H1 (cell line): ENCODE results near the gene CWF19L1. TPM values are rescaled to one million over a fixed set of nuclear protein-coding genes. Genes with fewer than 3 reads are reported as not detected.

Experiments
- CTCF ChIA-PET: fragments of 300-600 bp; sonication (Branson Sonifier 250); formaldehyde crosslinking; loops from one replicate; lab custom pipeline; 2021; ENCODE audit not compliant: partially characterized antibody; lab: Charles Lee
- POLR2A ChIA-PET: fragments of 300-600 bp; sonication (Branson Sonifier 250); formaldehyde crosslinking; loops from one replicate; lab custom pipeline; 2021; ENCODE audit warnings: inconsistent platforms; ENCODE audit not compliant: partially characterized antibody; lab: Charles Lee
- DNase-seq, 2 experiments: peaks; one replicate each; pipeline versions ENCODE4 v3.0.0 to v3.0.0-alpha.2; 2010 to 2022; ENCODE audit warnings: low spot score in 2 of 2, low read depth in 1 of 2, mixed read lengths in 1 of 2
- FAIRE-seq: peaks from 2 replicates; lab custom pipeline; 2011; peaks lifted over from hg19 to GRCh38; lab: Jason Lieb, UNC
- H2AFZ ChIP-seq: 2 replicates; pipeline ENCODE4 v1.8.1; 2012; ENCODE audit warnings: low read length, inconsistent platforms
- H2AK5ac ChIP-seq: 2 replicates; pipeline ENCODE4 v1.6.1; 2013; ENCODE audit warnings: low read depth, low read length
- H2BK120ac ChIP-seq: replicated peaks from 2 replicates; pipeline ENCODE3; 2013; ENCODE audit warnings: low read depth, low read length, inconsistent platforms
- H2BK12ac ChIP-seq: 2 replicates; pipeline ENCODE4 v1.6.1; 2013; ENCODE audit warnings: low read depth, low read length
- H2BK15ac ChIP-seq: 2 replicates; pipeline ENCODE4 v1.6.1; 2013; ENCODE audit warnings: low read length
- H2BK20ac ChIP-seq: 2 replicates; pipeline ENCODE4 v1.6.1; 2013; ENCODE audit warnings: low read length
- H2BK5ac ChIP-seq: 2 replicates; pipeline ENCODE4 v1.6.1; 2013; ENCODE audit warnings: low read depth, low read length
- H3K14ac ChIP-seq: 2 replicates; pipeline ENCODE4 v1.6.1; 2013; ENCODE audit warnings: inconsistent platforms; ENCODE audit not compliant: insufficient read length
- H3K18ac ChIP-seq: 2 replicates; pipeline ENCODE4 v1.6.1; 2013; ENCODE audit warnings: low read length; ENCODE audit errors: extremely low read depth
- H3K23ac ChIP-seq: 2 replicates; pipeline ENCODE4 v1.6.1; 2013; ENCODE audit warnings: inconsistent platforms; ENCODE audit not compliant: insufficient read length
- H3K23me2 ChIP-seq: 2 replicates; pipeline ENCODE4 v1.6.1; 2013; ENCODE audit warnings: low read depth, low read length
- H3K27ac ChIP-seq: 2 replicates; pipeline ENCODE4 v1.6.1; 2011; ENCODE audit warnings: low read depth, low read length, inconsistent platforms
- H3K27me3 ChIP-seq, 4 experiments: replicated peaks in 1 of 4; 1 replicate in 1 of 4; 2 replicates in 3 of 4; pipeline versions ENCODE4 v1.6.1 to v1.8.1; 2011 to 2013; ENCODE audit warnings: low read length in 3 of 4, mild to moderate bottlenecking in 3 of 4, inconsistent platforms in 2 of 4, mixed read lengths in 2 of 4, moderate library complexity in 1 of 4; ENCODE audit not compliant: control insufficient read depth in 3 of 4, insufficient read depth in 3 of 4; ENCODE audit errors: extremely low read depth in 1 of 4
- H3K36me3 ChIP-seq, 4 experiments: 2 replicates each; pipeline versions ENCODE4 v1.6.1 to v1.8.1; 2011 to 2013; ENCODE audit warnings: mild to moderate bottlenecking in 4 of 4, low read length in 3 of 4, moderate library complexity in 2 of 4, control low read depth in 1 of 4, inconsistent platforms in 1 of 4; ENCODE audit not compliant: insufficient read depth in 4 of 4, control insufficient read depth in 2 of 4
- H3K4ac ChIP-seq: replicated peaks from 2 replicates; pipeline ENCODE3; 2013; ENCODE audit warnings: low read length, low read depth, mixed read lengths, inconsistent platforms; ENCODE audit not compliant: insufficient read length
- H3K4me1 ChIP-seq, 4 experiments: replicated peaks in 1 of 4; 1 replicate in 1 of 4; 2 replicates in 3 of 4; pipeline versions ENCODE4 v1.6.1 to v1.8.1; 2011 to 2013; ENCODE audit warnings: low read length in 3 of 4, inconsistent platforms in 2 of 4, mixed read lengths in 1 of 4; ENCODE audit not compliant: insufficient read depth in 4 of 4, control insufficient read depth in 3 of 4
- H3K4me2 ChIP-seq, 2 experiments: 2 replicates each; pipeline versions ENCODE4 v1.6.1 to v1.8.1; 2011 to 2013; ENCODE audit warnings: low read depth in 2 of 2, low read length in 2 of 2, control low read depth in 1 of 2, inconsistent platforms in 1 of 2, mild to moderate bottlenecking in 1 of 2; ENCODE audit not compliant: insufficient read depth in 1 of 2
- H3K4me3 ChIP-seq, 4 experiments: fragments of 200-600, 300-600 bp in 1 of 4; sonication (generic), shearing (Covaris generic), sonication (Bioruptor Twin) in 1 of 4; 2 replicates each; pipeline versions ENCODE4 v1.5.1 to v1.8.1; 2011 to 2016; ENCODE audit warnings: low read length in 4 of 4, low read depth in 3 of 4, control low read depth in 2 of 4, inconsistent platforms in 2 of 4, mild to moderate bottlenecking in 2 of 4, mixed read lengths in 1 of 4, moderate library complexity in 1 of 4; ENCODE audit not compliant: insufficient read depth in 2 of 4; ENCODE audit errors: extremely low read depth in 1 of 4
- H3K56ac ChIP-seq: replicated peaks from 2 replicates; pipeline ENCODE3; 2013; ENCODE audit warnings: low read depth, mild to moderate bottlenecking, mixed read lengths, low read length, inconsistent platforms; ENCODE audit not compliant: insufficient read length
- H3K79me1 ChIP-seq: 2 replicates; pipeline ENCODE4 v1.6.1; 2013; ENCODE audit warnings: low read depth, low read length, control low read depth
- H3K79me2 ChIP-seq, 2 experiments: 2 replicates each; pipeline versions ENCODE4 v1.6.1 to v1.8.1; 2012 to 2013; ENCODE audit warnings: low read length in 2 of 2, mild to moderate bottlenecking in 2 of 2, inconsistent platforms in 1 of 2; ENCODE audit not compliant: insufficient read depth in 2 of 2, control insufficient read depth in 1 of 2
- H3K9ac ChIP-seq, 4 experiments: replicated peaks in 1 of 4; 1 replicate in 1 of 4; 2 replicates in 3 of 4; pipeline versions ENCODE4 v1.6.1 to v1.8.1; 2011 to 2013; ENCODE audit warnings: low read depth in 3 of 4, low read length in 3 of 4, control low read depth in 2 of 4, mild to moderate bottlenecking in 2 of 4, moderate library complexity in 2 of 4, inconsistent platforms in 1 of 4; ENCODE audit errors: extremely low read depth in 1 of 4
- H3K9me3 ChIP-seq, 2 experiments: 2 replicates each; pipeline versions ENCODE4 v1.6.1 to v1.8.1; 2012 to 2013; ENCODE audit warnings: mild to moderate bottlenecking in 2 of 2, moderate library complexity in 2 of 2, control low read depth in 1 of 2, inconsistent platforms in 1 of 2, low read depth in 1 of 2, low read length in 1 of 2, mixed read lengths in 1 of 2; ENCODE audit not compliant: insufficient read depth in 2 of 2
- H4K20me1 ChIP-seq, 2 experiments: replicated peaks in 1 of 2; 2 replicates each; pipeline versions ENCODE3 to v1.8.1; 2011 to 2013; ENCODE audit warnings: inconsistent platforms in 2 of 2, low read length in 2 of 2, mild to moderate bottlenecking in 1 of 2; ENCODE audit not compliant: insufficient read depth in 2 of 2, control insufficient read depth in 1 of 2
- H4K5ac ChIP-seq: 2 replicates; pipeline ENCODE4 v1.6.1; 2013; ENCODE audit warnings: low read length, low read depth, mixed read lengths, inconsistent platforms; ENCODE audit not compliant: insufficient read length
- H4K8ac ChIP-seq: 2 replicates; pipeline ENCODE4 v1.8.0; 2013; ENCODE audit warnings: mild to moderate bottlenecking, moderate library complexity, low read length, inconsistent platforms; ENCODE audit not compliant: insufficient read depth; ENCODE audit errors: extremely low read depth
- H4K91ac ChIP-seq: replicated peaks from 2 replicates; pipeline ENCODE3; 2013; ENCODE audit warnings: low read length, mixed read lengths, inconsistent platforms; ENCODE audit not compliant: insufficient read length
- BCL11A ChIP-seq, 2 experiments: IDR thresholded peaks; one replicate each; pipeline ENCODE4 v1.6.1; 2011; ENCODE audit warnings: low read depth in 2 of 2, low read length in 2 of 2, mild to moderate bottlenecking in 2 of 2
- BRCA1 ChIP-seq: IDR thresholded peaks from 2 replicates; pipeline ENCODE4 v1.6.1; 2012; ENCODE audit warnings: low read depth, low read length, improper control_type of control experiment
- CEBPB ChIP-seq: IDR thresholded peaks from 2 replicates; pipeline ENCODE4 v1.6.1; 2012; ENCODE audit warnings: low read depth, low read length
- CHD1 ChIP-seq: IDR thresholded peaks from 2 replicates; pipeline ENCODE4 v1.6.1; 2012; ENCODE audit warnings: low read depth, low read length, improper control_type of control experiment
- FOSL1 ChIP-seq: IDR thresholded peaks from 2 replicates; pipeline ENCODE4 v1.6.1; 2011; ENCODE audit warnings: mild to moderate bottlenecking, low read depth, low read length, moderate library complexity; ENCODE audit not compliant: insufficient read depth
- HDAC6 ChIP-seq: IDR thresholded peaks from one replicate; pipeline ENCODE4 v1.7.1; 2012; ENCODE audit warnings: low read depth, mild to moderate bottlenecking, inconsistent platforms, low read length, moderate library complexity
- NANOG ChIP-seq: IDR thresholded peaks from 2 replicates; pipeline ENCODE4 v1.6.1; 2011; ENCODE audit warnings: low read length, low read depth, mild to moderate bottlenecking, inconsistent platforms; ENCODE audit not compliant: insufficient read depth, poor library complexity, severe bottlenecking
- RFX5 ChIP-seq: IDR thresholded peaks from 2 replicates; pipeline ENCODE4 v1.6.1; 2011; ENCODE audit warnings: low read depth, low read length, improper control_type of control experiment, borderline replicate concordance
- RXRA ChIP-seq: IDR thresholded peaks from 2 replicates; pipeline ENCODE4 v1.6.1; 2011; ENCODE audit warnings: low read depth, mild to moderate bottlenecking, low read length, moderate library complexity; ENCODE audit not compliant: insufficient read depth
- SP2 ChIP-seq: IDR thresholded peaks from 2 replicates; pipeline ENCODE4 v1.6.1; 2012; ENCODE audit warnings: mild to moderate bottlenecking, low read length, inconsistent platforms
- WGBS, 2 experiments: shearing (Covaris generic) in 1 of 2; methylation state at CpG; one replicate each; pipeline versions ENCODE4 v1.1.6 to v1.1.7; 2013 to 2015; ENCODE audit warnings: low lambda C conversion rate in 2 of 2, mixed read lengths in 2 of 2, inconsistent platforms in 1 of 2, low coverage in 1 of 2, missing lambda C conversion rate in 1 of 2; ENCODE audit not compliant: insufficient replicate concordance in 2 of 2, insufficient coverage in 1 of 2, insufficient read length in 1 of 2; ENCODE audit errors: extremely low coverage in 1 of 2, missing lambda C conversion rate in 1 of 2; 5-methylcytosine and 5-hydroxymethylcytosine counted together
- polyA plus RNA-seq, 7 experiments: library from polyadenylated mRNA; depleted of rRNA in 3 of 7; stranded (reverse) in 5 of 7; unstranded in 2 of 7; fragments of >200 nt in 5 of 7; fragments of 200-250 nt in 2 of 7; gene quantifications; 1 replicate in 5 of 7; 2 replicates in 1 of 7; 4 replicates in 1 of 7; pipeline versions ENCODE4 v1.2.1 to v1.2.3, GENCODE V29; 2011 to 2013; ENCODE audit warnings: missing spikeins in 2 of 7, mixed read lengths in 2 of 7
- total RNA-seq: library from RNA; stranded (reverse); fragmentation: NEBNext Ultra II Directional; extraction: Animal tissue kit (Norgen Biotek cat#: 25700); gene quantifications from 2 replicates; pipeline ENCODE4 v1.2.1, GENCODE V29; 2021
- TF ChIP-seq, protein P1 (sequence below), 3 experiments: IDR thresholded peaks; 1 replicate in 2 of 3; 2 replicates in 1 of 3; pipeline versions ENCODE4 v1.5.1 to v1.6.1; 2011; ENCODE audit warnings: low read length in 3 of 3, mild to moderate bottlenecking in 3 of 3, inconsistent platforms in 2 of 3, low read depth in 1 of 3, moderate library complexity in 1 of 3; ENCODE audit not compliant: insufficient read depth in 1 of 3; ENCODE audit errors: control extremely low read depth in 1 of 3

Gene CWF19L1
- total and polyA plus RNA-seq, 2 of the 8 experiments (the other 6 are each of a cell fraction or from before 2014, with no cell fraction given): 11.1 to 29.9 TPM

DNA sequence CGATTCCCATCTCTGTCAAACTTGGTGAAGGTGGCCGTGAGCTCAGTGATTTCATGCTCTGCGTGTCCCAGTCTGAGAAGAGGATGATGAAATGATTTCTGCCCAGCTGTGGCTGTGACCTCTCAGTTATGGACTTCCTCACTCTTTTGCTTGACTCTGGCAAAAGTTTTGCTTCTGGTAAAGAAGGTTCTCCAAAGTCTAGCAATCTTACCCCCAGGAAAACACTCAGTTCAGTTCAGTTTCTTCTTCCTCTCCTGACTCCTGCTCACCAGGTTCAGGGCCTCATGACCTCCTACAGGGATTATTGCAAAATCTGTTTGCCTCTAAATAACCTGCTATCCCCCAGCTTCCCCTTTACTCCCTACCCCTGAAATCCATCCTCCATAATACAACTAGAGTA, 23.9 kb upstream of the CWF19L1 start:
- no peak overlapping the region for H2BK120ac ChIP-seq
- H4K5ac ChIP-seq: no peak overlapping the region
- CTCF ChIA-PET: interaction anchor here (1.1 to 1.5 kb wide), 3 partner anchors 138 to 227 kb away, joined by 3 to 4 read pairs (median 4); no protein-coding TSS in a partner anchor
- TF ChIP-seq NANOG (no peak), FOSL1 (no peak), SP2 (no peak), BCL11A (IDR thresholded peaks at IDR 0.05; ENCODE audit: low read depth in 2 of 2, low read length in 2 of 2) (no peak), RXRA (no peak), RFX5 (no peak), BRCA1 (no peak), CHD1 (no peak), CEBPB (no peak), HDAC6 (no peak)
- TF ChIP-seq, protein P1, sequence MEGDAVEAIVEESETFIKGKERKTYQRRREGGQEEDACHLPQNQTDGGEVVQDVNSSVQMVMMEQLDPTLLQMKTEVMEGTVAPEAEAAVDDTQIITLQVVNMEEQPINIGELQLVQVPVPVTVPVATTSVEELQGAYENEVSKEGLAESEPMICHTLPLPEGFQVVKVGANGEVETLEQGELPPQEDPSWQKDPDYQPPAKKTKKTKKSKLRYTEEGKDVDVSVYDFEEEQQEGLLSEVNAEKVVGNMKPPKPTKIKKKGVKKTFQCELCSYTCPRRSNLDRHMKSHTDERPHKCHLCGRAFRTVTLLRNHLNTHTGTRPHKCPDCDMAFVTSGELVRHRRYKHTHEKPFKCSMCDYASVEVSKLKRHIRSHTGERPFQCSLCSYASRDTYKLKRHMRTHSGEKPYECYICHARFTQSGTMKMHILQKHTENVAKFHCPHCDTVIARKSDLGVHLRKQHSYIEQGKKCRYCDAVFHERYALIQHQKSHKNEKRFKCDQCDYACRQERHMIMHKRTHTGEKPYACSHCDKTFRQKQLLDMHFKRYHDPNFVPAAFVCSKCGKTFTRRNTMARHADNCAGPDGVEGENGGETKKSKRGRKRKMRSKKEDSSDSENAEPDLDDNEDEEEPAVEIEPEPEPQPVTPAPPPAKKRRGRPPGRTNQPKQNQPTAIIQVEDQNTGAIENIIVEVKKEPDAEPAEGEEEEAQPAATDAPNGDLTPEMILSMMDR (IDR thresholded peaks at IDR 0.05; ENCODE audit: control extremely low read depth in 1 of 3, insufficient read depth in 1 of 3, low read depth in 1 of 3, low read length in 3 of 3): no peak

More for the DNA sequence above, 23.9 kb upstream of the CWF19L1 start:
- peaks cover 3% of the 10 kb centered on the region for H3K23me2 ChIP-seq
- no peak overlapping the region for H2AK5ac ChIP-seq
- H3K9me3 ChIP-seq: no peaks in the 10 kb centered on the region
- H2BK5ac ChIP-seq: no peak overlapping the region
- peaks cover 0 to 5% (median 2%) of the 10 kb centered on the region in 4 experiments; a peak in 3 of 7 replicates for H3K4me1 ChIP-seq
- H3K27me3 ChIP-seq: no peaks in the 10 kb centered on the region
- H2BK12ac ChIP-seq: 0 out of 2 replicates have a peak overlapping the region, but pooled peaks have one; percentile 12
- no peak overlapping the region for H3K23ac ChIP-seq
- H3K4me2 ChIP-seq: no peak overlapping the region
- 79% methylated on average over 3 of the region's 3 CpGs; no CpG with 5 or more reads in 1 of the 2 experiments for WGBS, 2 experiments
- H3K79me1 ChIP-seq: no peaks in the 10 kb centered on the region
- H3K79me2 ChIP-seq: no peaks in the 10 kb centered on the region
- no peak overlapping the region for H2BK15ac ChIP-seq
- POLR2A ChIA-PET: interaction anchor here (0.6 to 1.1 kb wide), 2 partner anchors 13 to 85 kb away, joined by 3 to 4 read pairs; no protein-coding TSS in a partner anchor
- no peak overlapping the region for H3K27ac ChIP-seq
- no peak overlapping the region for H3K18ac ChIP-seq
- no peak overlapping the region for H4K8ac ChIP-seq
- H3K56ac ChIP-seq: no peak overlapping the region
- H2BK20ac ChIP-seq: no peak overlapping the region
- no peak overlapping the region for H3K9ac ChIP-seq
- FAIRE-seq: no peak
- H4K20me1 ChIP-seq: no peaks in the 10 kb centered on the region
- no peak for DNase-seq
- H3K4ac ChIP-seq: no peak overlapping the region
- H4K91ac ChIP-seq: no peak overlapping the region
- no peak overlapping the region for H3K14ac ChIP-seq
- no peaks in the 10 kb centered on the region for H3K36me3 ChIP-seq
- no peak overlapping the region for H3K4me3 ChIP-seq
- no peak overlapping the region for H2AFZ ChIP-seq
